ENCODE results near the gene PYHIN1.

PYHIN1 gene

GRCh38 chr1:158931055-158931737 lies at the start of gene PYHIN1:
PYHIN1 (plus strand) TSS chr1:158931552; CDS start chr1:158936911, 5,359 bp downstream.
- no peak for DNase-seq (ENCODE audit: low read depth in 2 of 3, low spot score in 2 of 3)

GRCh38 chr1:158893654-158894053 lies 37.7 kb upstream of the PYHIN1 start:
- DNase-seq (ENCODE audit: low read depth in 2 of 3, low spot score in 2 of 3): no peak

- no peak for DNase-seq (ENCODE audit: low read depth in 2 of 3, low spot score in 2 of 3)
Measured at GRCh38 chr1:158898722-158899121, 32.6 kb upstream of the PYHIN1 start.

- no peak for DNase-seq (ENCODE audit: low read depth in 2 of 3, low spot score in 2 of 3)
Measured at GRCh38 chr1:158901623-158902022, 29.7 kb upstream of the PYHIN1 start.

GRCh38 chr1:158916085-158916484 lies 15.3 kb upstream of the PYHIN1 start:
- no peak for DNase-seq (ENCODE audit: low read depth in 2 of 3, low spot score in 2 of 3)

GRCh38 chr1:158924677-158925076 lies 6.7 kb upstream of the PYHIN1 start:
- DNase-seq (ENCODE audit: low read depth in 2 of 3, low spot score in 2 of 3): no peak

- no peak for DNase-seq (ENCODE audit: low read depth in 2 of 3, low spot score in 2 of 3)
Measured at GRCh38 chr1:158930504-158930903, 848 bp upstream of the PYHIN1 start.

GRCh38 chr1:158932171-158932570 lies 819 bp downstream of the PYHIN1 start:
- DNase-seq (ENCODE audit: low read depth in 2 of 3, low spot score in 2 of 3): no peak

- no peak for DNase-seq (ENCODE audit: low read depth in 2 of 3, low spot score in 2 of 3)
Measured at GRCh38 chr1:158933621-158934020, 2.3 kb downstream of the PYHIN1 start.

GRCh38 chr1:158939180-158939579 lies 7.8 kb downstream of the PYHIN1 start:
- no peak for DNase-seq (ENCODE audit: low read depth in 2 of 3, low spot score in 2 of 3)

GRCh38 chr1:158941317-158941716 lies 10.0 kb downstream of the PYHIN1 start:
- no peak for DNase-seq (ENCODE audit: low read depth in 2 of 3, low spot score in 2 of 3)

GRCh38 chr1:158942490-158942889 lies 11.1 kb downstream of the PYHIN1 start:
- DNase-seq (ENCODE audit: low read depth in 2 of 3, low spot score in 2 of 3): no peak

- DNase-seq (ENCODE audit: low read depth in 2 of 3, low spot score in 2 of 3): no peak
Measured at GRCh38 chr1:158943059-158943458, 11.7 kb downstream of the PYHIN1 start.

GRCh38 chr1:158945061-158945460 lies 13.7 kb downstream of the PYHIN1 start:
- DNase-seq (ENCODE audit: low read depth in 2 of 3, low spot score in 2 of 3): no peak

GRCh38 chr1:158946785-158947184 lies 15.4 kb downstream of the PYHIN1 start:
- no peak for DNase-seq (ENCODE audit: low read depth in 2 of 3, low spot score in 2 of 3)

GRCh38 chr1:158951956-158952355 lies 20.6 kb downstream of the PYHIN1 start:
- DNase-seq (ENCODE audit: low read depth in 2 of 3, low spot score in 2 of 3): no peak

GRCh38 chr1:158952416-158952815 lies 21.1 kb downstream of the PYHIN1 start:
- no peak for DNase-seq (ENCODE audit: low read depth in 2 of 3, low spot score in 2 of 3)

- DNase-seq (ENCODE audit: low read depth in 2 of 3, low spot score in 2 of 3): no peak
Measured at GRCh38 chr1:158961178-158961577, 29.8 kb downstream of the PYHIN1 start.

- no peak for DNase-seq (ENCODE audit: low read depth in 2 of 3, low spot score in 2 of 3)
Measured at GRCh38 chr1:158962983-158963382, 31.6 kb downstream of the PYHIN1 start.

GRCh38 chr1:158969166-158969565 lies 37.8 kb downstream of the PYHIN1 start:
- DNase-seq (ENCODE audit: low read depth in 2 of 3, low spot score in 2 of 3): no peak

GRCh38 chr1:158969855-158970254 lies 38.5 kb downstream of the PYHIN1 start:
- no peak for DNase-seq (ENCODE audit: low read depth in 2 of 3, low spot score in 2 of 3)

- DNase-seq (ENCODE audit: low read depth in 2 of 3, low spot score in 2 of 3): no peak
Measured at GRCh38 chr1:158972841-158973240, 41.5 kb downstream of the PYHIN1 start.

- DNase-seq (ENCODE audit: low read depth in 2 of 3, low spot score in 2 of 3): no peak
Measured at GRCh38 chr1:158976219-158976618, 44.9 kb downstream of the PYHIN1 start.

Data from activated CD8-positive, alpha-beta memory T cell treated with anti-CD3 and anti-CD28 coated beads for 48 hours (primary cell).